Hematopoietic multipotent progenitor cell treated with erythropoietin and hydrocortisone succinate and interleukin-3 and kit ligand, for 17 days (in vitro differentiated cells): ENCODE data around the gene KRTAP10-4.
"Not testable (repeated sequence)": the region's sequence is repeated elsewhere in the genome, so short reads cannot be mapped to it uniquely, and the experiment has no call there.

Experiments used
- DNase-seq: peaks from one replicate; pipeline ENCODE4 v3.0.0-alpha.2; 2015; ENCODE audit warnings: low spot score

KRTAP10-4 gene

DNA sequence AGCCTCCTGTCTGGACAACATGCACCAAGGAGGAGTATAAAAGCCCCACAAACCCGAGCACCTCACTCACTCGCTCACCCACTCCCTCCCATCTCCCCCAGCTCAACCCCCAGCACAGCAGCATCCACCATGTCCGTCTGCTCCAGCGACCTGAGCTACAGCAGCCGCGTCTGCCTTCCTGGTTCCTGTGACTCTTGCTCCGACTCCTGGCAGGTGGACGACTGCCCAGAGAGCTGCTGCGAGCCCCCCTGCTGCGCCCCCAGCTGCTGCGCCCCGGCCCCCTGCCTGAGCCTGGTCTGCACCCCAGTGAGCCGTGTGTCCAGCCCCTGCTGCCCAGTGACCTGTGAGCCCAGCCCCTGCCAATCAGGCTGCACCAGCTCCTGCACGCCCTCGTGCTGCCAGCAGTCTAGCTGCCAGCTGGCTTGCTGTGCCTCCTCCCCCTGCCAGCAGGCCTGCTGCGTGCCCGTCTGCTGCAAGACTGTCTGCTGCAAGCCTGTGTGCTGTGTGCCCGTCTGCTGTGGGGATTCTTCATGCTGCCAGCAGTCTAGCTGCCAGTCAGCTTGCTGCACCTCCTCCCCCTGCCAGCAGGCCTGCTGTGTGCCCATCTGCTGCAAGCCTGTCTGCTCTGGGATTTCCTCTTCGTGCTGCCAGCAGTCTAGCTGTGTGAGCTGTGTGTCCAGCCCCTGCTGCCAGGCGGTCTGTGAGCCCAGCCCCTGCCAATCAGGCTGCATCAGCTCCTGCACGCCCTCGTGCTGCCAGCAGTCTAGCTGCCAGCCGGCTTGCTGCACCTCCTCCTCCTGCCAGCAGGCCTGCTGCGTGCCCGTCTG is at the start of gene KRTAP10-4:
TSS of gene KRTAP10-4 (plus strand) at position 100 of the 827 bp plus-strand sequence. CDS start at position 130, 30 bp downstream.
- DNase-seq, result not testable (repeated sequence)

DNA sequence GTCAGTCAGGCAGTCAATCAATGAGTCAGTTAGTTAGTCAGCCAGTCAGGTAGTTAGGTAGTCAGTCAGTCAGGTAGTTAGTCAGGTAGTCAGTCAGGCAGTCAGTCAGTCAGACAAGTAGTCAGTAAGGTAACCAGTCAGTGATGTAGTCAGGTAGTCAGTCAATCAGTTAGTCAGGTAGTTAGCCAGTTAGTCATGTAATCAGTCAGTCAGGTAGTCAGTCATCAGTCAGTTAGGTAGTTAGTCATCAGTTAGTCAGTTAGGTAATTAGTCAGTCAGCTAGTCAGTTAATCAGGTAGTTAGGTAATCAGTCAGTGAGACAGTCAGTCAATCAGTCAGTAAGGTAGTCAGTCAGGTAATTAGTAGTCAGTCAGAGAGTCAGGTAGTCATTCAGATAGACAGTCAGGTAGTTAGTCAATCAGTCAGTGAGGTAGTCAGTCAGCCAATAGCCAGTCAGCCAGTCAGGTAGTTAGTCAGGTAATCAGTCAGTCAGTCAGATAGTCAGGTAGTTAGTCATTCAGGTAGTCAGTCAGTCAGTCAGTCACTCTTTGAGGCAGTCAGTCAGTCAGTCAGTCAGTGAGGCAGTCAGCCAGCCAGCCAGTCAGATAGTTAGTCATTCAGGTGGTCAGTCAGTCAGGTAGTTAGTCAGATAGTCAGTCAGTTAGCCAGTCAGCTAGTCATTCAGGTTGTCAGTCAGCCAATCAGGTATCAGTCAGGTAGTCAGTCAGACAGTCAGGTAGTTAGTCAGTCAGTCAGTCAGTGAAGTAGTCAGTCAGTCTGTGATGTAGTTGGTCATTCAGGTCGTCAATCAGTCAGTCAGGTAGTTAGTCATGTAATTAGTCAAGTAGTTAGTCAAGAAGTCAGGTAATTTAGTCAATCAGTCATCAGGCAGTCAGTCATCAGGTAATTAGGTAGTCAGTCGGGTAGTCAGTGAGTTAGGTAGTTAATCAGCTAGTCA is 48.8 kb upstream of the KRTAP10-4 start:
- no peak for DNase-seq

- no peak for DNase-seq
These were observed 48.0 kb upstream of the KRTAP10-4 start for GRCh38 chr21:44525391-44526095.

GRCh38 chr21:44526096-44526997 is 47.2 kb upstream of the KRTAP10-4 start:
- no peak for DNase-seq

- no peak for DNase-seq
These were observed 46.2 kb upstream of the KRTAP10-4 start for GRCh38 chr21:44527156-44527982.

- no peak for DNase-seq
These were observed 45.4 kb upstream of the KRTAP10-4 start for GRCh38 chr21:44527983-44528633.

GRCh38 chr21:44528634-44528995 is 44.9 kb upstream of the KRTAP10-4 start:
- no peak for DNase-seq

GRCh38 chr21:44529011-44529421 is 44.5 kb upstream of the KRTAP10-4 start:
- DNase-seq, result no peak

- no peak for DNase-seq
These were observed 43.9 kb upstream of the KRTAP10-4 start for GRCh38 chr21:44529503-44530125.

DNA sequence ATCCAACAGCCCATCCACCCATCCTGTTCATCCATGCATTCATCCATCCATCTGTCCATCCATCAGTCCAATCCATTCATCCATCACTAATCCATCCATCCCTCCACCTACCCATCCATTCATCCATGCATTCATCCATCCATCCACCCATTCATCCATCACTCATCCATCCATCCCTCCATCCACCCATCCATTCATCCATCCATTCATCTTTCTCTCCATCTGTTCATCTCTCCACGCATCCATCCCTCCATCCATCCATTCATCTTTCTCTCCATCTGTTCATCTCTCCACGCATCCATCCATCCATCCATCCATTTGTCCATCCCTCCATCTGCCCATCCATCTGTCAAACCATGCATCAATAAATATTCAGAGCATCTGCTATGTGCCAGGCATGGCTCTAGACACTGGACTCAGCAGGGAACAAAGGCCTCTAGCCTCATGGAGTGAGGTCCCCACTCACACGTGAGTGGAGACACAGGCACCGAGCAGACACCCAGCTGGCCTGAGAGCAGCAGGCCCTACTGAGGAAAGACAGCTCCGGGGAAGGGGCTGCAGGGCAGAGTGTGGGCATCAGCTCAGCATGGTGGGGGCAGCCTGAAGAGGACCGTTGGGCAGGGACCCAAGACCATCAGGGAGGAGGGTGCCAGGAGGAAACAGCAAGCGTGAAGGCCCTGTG is 43.2 kb upstream of the KRTAP10-4 start:
- DNase-seq, result no peak

- DNase-seq, result no peak
These were observed 42.5 kb upstream of the KRTAP10-4 start for GRCh38 chr21:44530903-44531605.

- DNase-seq, result no peak
These were observed 41.6 kb upstream of the KRTAP10-4 start for GRCh38 chr21:44531606-44532564.

- DNase-seq, result no peak
These were observed 40.8 kb upstream of the KRTAP10-4 start for GRCh38 chr21:44532712-44533111.

DNA sequence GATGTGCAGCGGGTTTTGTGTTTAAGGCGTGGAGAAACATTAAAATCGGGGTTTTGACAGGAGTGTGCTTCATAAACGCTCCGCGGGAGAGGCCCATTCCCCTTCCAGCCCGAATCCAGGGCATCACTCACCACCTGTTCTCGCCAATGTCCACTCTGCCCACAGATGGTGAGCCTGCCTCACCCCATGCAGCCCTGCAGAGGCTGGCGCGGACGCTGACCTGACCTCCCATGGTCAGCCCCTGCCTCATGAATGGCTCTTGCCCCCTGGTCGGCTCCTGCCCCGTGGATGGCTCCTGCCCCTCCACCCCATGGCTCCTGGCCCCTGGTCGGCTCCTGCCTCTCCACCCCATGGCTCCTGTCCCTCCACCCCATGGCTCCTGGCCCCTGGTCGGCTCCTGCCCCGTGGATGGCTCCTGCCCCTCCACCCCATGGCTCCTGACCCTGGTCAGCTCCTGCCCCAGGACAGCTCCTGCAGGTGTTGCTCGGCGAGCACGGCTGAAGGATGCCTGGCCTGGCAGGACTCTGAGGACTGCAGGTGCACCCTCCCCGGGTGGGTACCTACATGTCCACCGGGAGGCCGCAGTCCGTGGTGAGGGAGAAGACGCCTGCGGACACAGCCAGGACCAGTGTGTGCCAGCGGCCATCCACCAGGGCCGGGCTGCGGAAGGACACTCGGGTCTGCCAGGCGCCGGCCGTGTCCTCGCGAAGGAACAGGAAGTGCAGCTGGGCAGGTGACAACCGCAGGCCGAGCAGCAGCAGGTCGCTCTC is 40.2 kb upstream of the KRTAP10-4 start:
- no peak for DNase-seq

DNA sequence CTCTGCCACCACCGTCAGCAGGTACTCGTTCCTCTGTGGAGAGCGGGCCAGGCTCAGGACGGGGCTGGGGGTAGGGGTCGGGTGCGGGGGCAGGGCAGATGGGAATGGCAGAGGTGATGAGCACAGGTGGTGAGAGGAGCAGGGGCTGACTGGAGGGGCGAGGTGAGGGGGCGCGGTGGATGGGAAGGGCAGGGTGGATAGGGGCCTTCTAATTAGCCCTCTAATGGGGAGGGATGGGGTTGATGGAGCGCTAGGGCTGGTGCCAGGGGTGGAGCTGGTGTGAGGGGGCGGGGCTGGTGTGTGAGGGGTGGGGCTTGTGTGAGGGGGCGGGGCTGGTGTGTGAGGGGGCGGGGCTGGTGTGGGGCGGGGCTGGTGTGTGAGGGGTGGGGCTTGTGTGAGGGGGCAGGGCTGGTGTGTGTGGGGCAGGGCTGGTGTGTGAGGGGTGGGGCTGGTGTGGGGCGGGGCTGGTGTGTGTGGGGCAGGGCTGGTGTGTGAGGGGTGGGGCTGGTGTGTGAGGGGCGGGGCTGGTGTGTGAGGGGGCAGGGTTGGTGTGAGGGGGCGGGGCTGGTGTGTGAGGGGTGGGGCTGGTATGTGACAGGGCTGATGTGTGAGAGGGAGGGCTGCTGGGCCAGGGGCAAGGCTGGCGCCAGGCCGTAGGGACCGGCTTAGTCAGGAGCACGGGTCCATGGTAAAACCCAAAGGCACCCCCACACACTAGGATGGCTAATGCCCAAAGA is 39.5 kb upstream of the KRTAP10-4 start:
- DNase-seq, result no peak
